Osteocyte (in vitro differentiated cells): ENCODE measurements around the gene PITPNC1. TPM values are rescaled to one million over a fixed set of nuclear protein-coding genes. Genes with fewer than 3 reads are reported as not detected.

Experiments
- DNase-seq: peaks from one replicate; pipeline ENCODE4 v3.0.0; 2021; ENCODE audit warnings: mixed read lengths; ENCODE audit not compliant: unreplicated experiment; ENCODE audit errors: extremely low spot score
- H3K27ac Mint-ChIP-seq: one replicate; pipeline ENCODE4 v1.8.0; 2021; ENCODE audit warnings: mild to moderate bottlenecking, mixed read lengths; ENCODE audit not compliant: unreplicated experiment
- H3K27me3 Mint-ChIP-seq: one replicate; pipeline ENCODE4 v1.8.0; 2021; ENCODE audit warnings: mixed read lengths; ENCODE audit not compliant: unreplicated experiment
- H3K36me3 Mint-ChIP-seq: one replicate; pipeline ENCODE4 v1.8.0; 2021; ENCODE audit warnings: mixed read lengths; ENCODE audit not compliant: unreplicated experiment
- H3K4me1 Mint-ChIP-seq: one replicate; pipeline ENCODE4 v1.8.0; 2021; ENCODE audit warnings: mixed read lengths; ENCODE audit not compliant: unreplicated experiment
- H3K4me3 Mint-ChIP-seq: one replicate; pipeline ENCODE4 v1.8.0; 2021; ENCODE audit warnings: mild to moderate bottlenecking, moderate library complexity, mixed read lengths; ENCODE audit not compliant: unreplicated experiment
- H3K9me3 Mint-ChIP-seq: one replicate; pipeline ENCODE4 v1.8.0; 2021; ENCODE audit warnings: mixed read lengths; ENCODE audit not compliant: unreplicated experiment
- CTCF ChIP-seq: fragments of 200-600 bp; sonication (generic); IDR thresholded peaks from 2 replicates; pipeline ENCODE4 v1.5.0; 2021; ENCODE audit warnings: antibody characterized with exemption, mild to moderate bottlenecking, moderate library complexity
- total RNA-seq: library from RNA; stranded (reverse); gene quantifications from 2 replicates; pipeline ENCODE4 v1.2.1, GENCODE V29; 2021

Gene PITPNC1
- total RNA-seq, 1 donor from 2014 or later: 18.0 TPM

GRCh38 chr17:67711916-67712315 is 334.8 kb downstream of the PITPNC1 start:
- TF ChIP-seq CTCF: no peak
- no peaks in the 10 kb centered on the region for H3K36me3 Mint-ChIP-seq
- no peak overlapping the region for H3K27ac Mint-ChIP-seq
- H3K27me3 Mint-ChIP-seq: peaks cover 3% of the 10 kb centered on the region
- H3K4me3 Mint-ChIP-seq: no peak overlapping the region
- peaks cover under 1% of the 10 kb centered on the region for H3K4me1 Mint-ChIP-seq
- no peaks in the 10 kb centered on the region for H3K9me3 Mint-ChIP-seq
- DNase-seq: no peak

GRCh38 chr17:67712375-67712774 is 335.3 kb downstream of the PITPNC1 start:
- H3K27me3 Mint-ChIP-seq: peaks cover 2% of the 10 kb centered on the region
- H3K27ac Mint-ChIP-seq: no peak overlapping the region
- H3K4me1 Mint-ChIP-seq: peaks cover 6% of the 10 kb centered on the region
- H3K9me3 Mint-ChIP-seq: no peaks in the 10 kb centered on the region
- H3K36me3 Mint-ChIP-seq: no peaks in the 10 kb centered on the region
- no peak for TF ChIP-seq CTCF
- no peak overlapping the region for H3K4me3 Mint-ChIP-seq
- no peak for DNase-seq

GRCh38 chr17:67713169-67713568 is 336.1 kb downstream of the PITPNC1 start:
- Mint-ChIP-seq H3K36me3 (no peaks in the 10 kb centered on the region), H3K27me3 (no peaks in the 10 kb centered on the region), H3K4me1 (peaks cover 9% of the 10 kb centered on the region), H3K27ac (no peak overlapping the region), H3K4me3 (no peak overlapping the region), H3K9me3 (no peaks in the 10 kb centered on the region)
- TF ChIP-seq CTCF: no peak
- DNase-seq: no peak

GRCh38 chr17:67716405-67716798 is 339.3 kb downstream of the PITPNC1 start:
- TF ChIP-seq CTCF: no peak
- Mint-ChIP-seq H3K4me1 (peaks cover 21% of the 10 kb centered on the region), H3K27ac (no peak overlapping the region), H3K4me3 (no peak overlapping the region), H3K36me3 (peaks cover 7% of the 10 kb centered on the region), H3K9me3 (no peaks in the 10 kb centered on the region), H3K27me3 (no peaks in the 10 kb centered on the region)
- no peak for DNase-seq

GRCh38 chr17:67717192-67717623 is 340.1 kb downstream of the PITPNC1 start:
- Mint-ChIP-seq H3K9me3 (no peaks in the 10 kb centered on the region), H3K4me3 (peak overlapping the region; percentile 96), H3K36me3 (peaks cover 15% of the 10 kb centered on the region), H3K27me3 (no peaks in the 10 kb centered on the region), H3K27ac (peak overlapping the region; percentile 96), H3K4me1 (peaks cover 21% of the 10 kb centered on the region)
- no peak for TF ChIP-seq CTCF
- no peak for DNase-seq
